PC-9 (cell line): Measurements from ENCODE around the gene DIP2C.

Source experiments
- EZH2 ChIP-seq: fragments of 200-600 bp; sonication (generic); IDR thresholded peaks from 2 replicates; pipeline ENCODE4 v1.8.0; 2017; ENCODE audit warnings: antibody characterized with exemption, low read depth
- TF ChIP-seq, protein P1 (sequence below): fragments of 200-600 bp; sonication (generic); conservative IDR thresholded peaks from 2 replicates; pipeline ENCODE4 v1.6.1; 2017; ENCODE audit warnings: mixed run types, antibody characterized with exemption, mild to moderate bottlenecking, moderate library complexity

DNA sequence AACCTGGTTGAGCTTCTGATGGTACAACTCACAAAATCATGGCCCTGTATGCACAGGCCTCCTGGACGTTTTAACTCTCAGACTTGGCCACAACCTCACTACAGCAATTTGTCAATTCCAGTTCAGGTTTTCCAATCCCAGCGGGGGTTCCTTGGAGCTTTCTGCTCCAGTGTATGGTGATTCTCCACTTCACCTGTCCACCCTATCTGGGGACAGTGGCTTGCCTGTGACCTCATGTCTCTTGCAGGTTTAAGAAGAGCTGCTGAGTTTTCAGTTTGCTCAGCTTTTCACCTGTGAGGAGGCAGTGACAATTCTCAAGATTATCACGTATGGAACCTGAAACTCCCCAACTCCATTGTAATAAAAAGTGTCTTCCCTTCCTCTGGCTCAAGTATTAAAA, 254.1 kb downstream of the DIP2C start:
- TF ChIP-seq EZH2: no peak
- TF ChIP-seq, protein P1, sequence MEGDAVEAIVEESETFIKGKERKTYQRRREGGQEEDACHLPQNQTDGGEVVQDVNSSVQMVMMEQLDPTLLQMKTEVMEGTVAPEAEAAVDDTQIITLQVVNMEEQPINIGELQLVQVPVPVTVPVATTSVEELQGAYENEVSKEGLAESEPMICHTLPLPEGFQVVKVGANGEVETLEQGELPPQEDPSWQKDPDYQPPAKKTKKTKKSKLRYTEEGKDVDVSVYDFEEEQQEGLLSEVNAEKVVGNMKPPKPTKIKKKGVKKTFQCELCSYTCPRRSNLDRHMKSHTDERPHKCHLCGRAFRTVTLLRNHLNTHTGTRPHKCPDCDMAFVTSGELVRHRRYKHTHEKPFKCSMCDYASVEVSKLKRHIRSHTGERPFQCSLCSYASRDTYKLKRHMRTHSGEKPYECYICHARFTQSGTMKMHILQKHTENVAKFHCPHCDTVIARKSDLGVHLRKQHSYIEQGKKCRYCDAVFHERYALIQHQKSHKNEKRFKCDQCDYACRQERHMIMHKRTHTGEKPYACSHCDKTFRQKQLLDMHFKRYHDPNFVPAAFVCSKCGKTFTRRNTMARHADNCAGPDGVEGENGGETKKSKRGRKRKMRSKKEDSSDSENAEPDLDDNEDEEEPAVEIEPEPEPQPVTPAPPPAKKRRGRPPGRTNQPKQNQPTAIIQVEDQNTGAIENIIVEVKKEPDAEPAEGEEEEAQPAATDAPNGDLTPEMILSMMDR: no peak
